SJCRH30 (cell line): ENCODE measurements around the gene BCL2L2. TPM values are rescaled to one million over a fixed set of nuclear protein-coding genes. Genes with fewer than 3 reads are reported as not detected.

Source experiments
- DNase-seq, 2 experiments: peaks; one replicate each; pipeline ENCODE4 v3.0.0-alpha.2; 2015 to 2020
- H3K27ac ChIP-seq: fragments of 250-450 bp; sonication (Bioruptor Pico); 2 replicates; pipeline ENCODE4 v1.5.1; 2020; ENCODE audit warnings: mild to moderate bottlenecking, moderate library complexity
- H3K27me3 ChIP-seq: fragments of 250-450 bp; sonication (Bioruptor Pico); 2 replicates; pipeline ENCODE4 v1.5.1; 2020; ENCODE audit warnings: mild to moderate bottlenecking, moderate library complexity
- H3K36me3 ChIP-seq: fragments of 250-450 bp; sonication (Bioruptor Pico); 2 replicates; pipeline ENCODE4 v1.5.1; 2020; ENCODE audit warnings: mild to moderate bottlenecking, moderate library complexity
- H3K4me1 ChIP-seq: fragments of 250-450 bp; sonication (Bioruptor Pico); 2 replicates; pipeline ENCODE4 v1.5.1; 2020; ENCODE audit warnings: mild to moderate bottlenecking, moderate library complexity
- H3K4me3 ChIP-seq: fragments of 250-450 bp; sonication (Bioruptor Pico); 2 replicates; pipeline ENCODE4 v1.5.1; 2020; ENCODE audit warnings: mild to moderate bottlenecking, moderate library complexity
- H3K9me3 ChIP-seq: fragments of 250-450 bp; sonication (Bioruptor Pico); replicated peaks from 2 replicates; pipeline ENCODE4 v1.5.1; 2020; ENCODE audit warnings: mild to moderate bottlenecking, moderate library complexity
- total RNA-seq: library from RNA; depleted of rRNA; stranded (reverse); fragments of >200 nt; shearing (Covaris generic); gene quantifications from 2 replicates; pipeline ENCODE4 v1.2.3, GENCODE V29; 2014

The BCL2L2 gene
- total RNA-seq, 1 experiment from 2014 or later: 22.3 TPM

GRCh38 chr14:23351681-23352505 lies 45.3 kb downstream of the BCL2L2 start:
- Histone ChIP-seq H3K36me3 (no peaks in the 10 kb centered on the region; the same call in 1 of the 2 replicates), H3K27ac (no peak overlapping the region)
- peak in 1 of 2 experiments; percentile 29 for DNase-seq

GRCh38 chr14:23352506-23353432 lies 46.1 kb downstream of the BCL2L2 start, which contains the start of gene SLC22A17:
Gene SLC22A17, minus strand, starts transcription at chr14:23352887.
- H3K36me3 ChIP-seq: no peaks in the 10 kb centered on the region; the same call in 1 of the 2 replicates
- 0 out of 2 replicates have a peak, but pooled peaks cover 3% of the 10 kb centered on the region for H3K4me1 ChIP-seq
- H3K9me3 ChIP-seq: no peaks in the 10 kb centered on the region
- no peaks in the 10 kb centered on the region for H3K27me3 ChIP-seq
- no peak within 1 kb of the TSS for H3K27ac ChIP-seq
- H3K4me3 ChIP-seq: peak within 1 kb of the TSS; percentile 58
- peak; percentile 70 to 77 for DNase-seq

More at GRCh38 chr14:23351681-23352505, 45.3 kb downstream of the BCL2L2 start:
- H3K9me3 ChIP-seq: no peaks in the 10 kb centered on the region
- no peaks in the 10 kb centered on the region for H3K27me3 ChIP-seq
- H3K4me3 ChIP-seq: peak overlapping the region; percentile 58
- 0 out of 2 replicates have a peak, but pooled peaks cover 3% of the 10 kb centered on the region for H3K4me1 ChIP-seq

DNA sequence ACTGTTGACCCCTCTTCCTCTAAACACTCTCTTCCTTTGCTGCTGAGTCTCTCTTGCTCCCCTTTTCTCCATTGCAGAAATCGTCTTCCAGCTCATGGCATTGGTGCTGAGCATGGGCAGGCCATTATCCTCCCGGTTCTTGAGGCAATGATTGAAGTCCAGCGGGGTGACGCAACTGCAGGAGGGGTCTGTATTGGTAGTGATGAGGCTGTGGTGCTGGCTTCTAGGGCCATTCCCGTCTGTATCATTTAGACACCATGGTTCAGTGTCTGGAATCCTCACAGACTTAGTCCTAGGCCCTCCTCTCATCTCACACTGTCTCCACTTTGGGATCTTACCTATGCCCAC lies 46.8 kb downstream of the BCL2L2 start:
- Histone ChIP-seq H3K27me3 (no peaks in the 10 kb centered on the region), H3K36me3 (peaks cover 2% of the 10 kb centered on the region), H3K27ac (no peak overlapping the region), H3K4me1 (0 out of 2 replicates have a peak, but pooled peaks cover 3% of the 10 kb centered on the region), H3K4me3 (no peak overlapping the region; the same call in 1 of the 2 replicates), H3K9me3 (no peaks in the 10 kb centered on the region)
- peak in 1 of 2 experiments; percentile 15 for DNase-seq

GRCh38 chr14:23354990-23355389 lies 48.4 kb downstream of the BCL2L2 start:
- Histone ChIP-seq H3K36me3 (peaks cover 2% of the 10 kb centered on the region), H3K27me3 (no peaks in the 10 kb centered on the region), H3K4me1 (0 out of 2 replicates have a peak, but pooled peaks cover 3% of the 10 kb centered on the region), H3K27ac (no peak overlapping the region), H3K9me3 (no peaks in the 10 kb centered on the region), H3K4me3 (no peak overlapping the region)
- no peak for DNase-seq

GRCh38 chr14:23355871-23356435 lies 49.3 kb downstream of the BCL2L2 start:
- Histone ChIP-seq H3K27me3 (no peaks in the 10 kb centered on the region), H3K36me3 (peaks cover 2% of the 10 kb centered on the region)
- no peak for DNase-seq

GRCh38 chr14:23356662-23357061 lies 50.0 kb downstream of the BCL2L2 start:
- no peak overlapping the region for H3K27ac ChIP-seq
- DNase-seq: no peak
- peaks cover 7% of the 10 kb centered on the region for H3K36me3 ChIP-seq
- H3K27me3 ChIP-seq: no peaks in the 10 kb centered on the region
- H3K9me3 ChIP-seq: no peaks in the 10 kb centered on the region
- H3K4me1 ChIP-seq: 0 out of 2 replicates have a peak, but pooled peaks cover 3% of the 10 kb centered on the region
- H3K4me3 ChIP-seq: no peak overlapping the region

More at GRCh38 chr14:23355871-23356435, 49.3 kb downstream of the BCL2L2 start:
- Histone ChIP-seq H3K27ac (no peak overlapping the region), H3K9me3 (no peaks in the 10 kb centered on the region), H3K4me3 (no peak overlapping the region), H3K4me1 (0 out of 2 replicates have a peak, but pooled peaks cover 3% of the 10 kb centered on the region)

GRCh38 chr14:23357261-23357660 lies 50.6 kb downstream of the BCL2L2 start:
- Histone ChIP-seq H3K36me3 (peaks cover 7% of the 10 kb centered on the region), H3K4me1 (0 out of 2 replicates have a peak, but pooled peaks cover 3% of the 10 kb centered on the region), H3K27ac (no peak overlapping the region), H3K9me3 (no peaks in the 10 kb centered on the region), H3K27me3 (no peaks in the 10 kb centered on the region), H3K4me3 (no peak overlapping the region)
- DNase-seq: no peak

- no peaks in the 10 kb centered on the region for H3K27me3 ChIP-seq
- DNase-seq: no peak
- no peaks in the 10 kb centered on the region for H3K9me3 ChIP-seq
Measured at GRCh38 chr14:23358042-23358441, 51.4 kb downstream of the BCL2L2 start.

GRCh38 chr14:23358553-23359166 lies 52.0 kb downstream of the BCL2L2 start:
- Histone ChIP-seq H3K4me3 (no peak overlapping the region), H3K27me3 (no peaks in the 10 kb centered on the region), H3K27ac (no peak overlapping the region), H3K4me1 (no peaks in the 10 kb centered on the region), H3K36me3 (peaks cover 12% of the 10 kb centered on the region), H3K9me3 (no peaks in the 10 kb centered on the region)
- no peak for DNase-seq

More at GRCh38 chr14:23358042-23358441, 51.4 kb downstream of the BCL2L2 start:
- Histone ChIP-seq H3K4me3 (no peak overlapping the region), H3K4me1 (0 out of 2 replicates have a peak, but pooled peaks cover under 1% of the 10 kb centered on the region), H3K36me3 (peaks cover 9% of the 10 kb centered on the region), H3K27ac (no peak overlapping the region)

DNA sequence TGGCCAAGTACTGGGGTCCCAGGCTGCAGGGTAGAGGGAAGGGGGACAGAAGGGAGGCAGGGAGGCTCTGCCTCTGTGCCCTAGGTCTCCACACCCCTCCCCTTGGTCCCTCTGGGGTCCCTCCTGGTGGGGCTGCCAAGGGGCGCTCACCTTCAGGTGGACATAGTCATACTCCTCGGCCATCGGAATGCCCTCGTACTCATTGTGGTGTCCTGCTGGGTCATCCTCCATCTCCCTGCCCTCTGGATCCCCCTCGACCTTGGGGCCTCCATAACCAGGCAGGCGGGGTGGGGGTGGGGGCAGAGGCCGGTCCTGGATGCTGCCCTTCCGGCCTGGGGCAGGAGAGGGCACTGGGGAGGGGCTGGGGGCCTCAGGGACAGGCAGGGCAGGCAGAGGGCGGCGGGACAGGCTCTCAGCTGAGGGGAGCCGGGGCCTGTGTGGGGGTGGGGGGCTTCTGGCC lies 52.6 kb downstream of the BCL2L2 start:
- H3K4me1 ChIP-seq: 0 out of 2 replicates have a peak, but pooled peaks cover 2% of the 10 kb centered on the region
- H3K27me3 ChIP-seq: no peaks in the 10 kb centered on the region
- H3K4me3 ChIP-seq: no peak overlapping the region
- no peak for DNase-seq
- H3K36me3 ChIP-seq: peaks cover 15% of the 10 kb centered on the region
- no peaks in the 10 kb centered on the region for H3K9me3 ChIP-seq
- H3K27ac ChIP-seq: no peak overlapping the region

GRCh38 chr14:23359722-23360447 lies 53.3 kb downstream of the BCL2L2 start:
- no peak overlapping the region for H3K4me3 ChIP-seq
- H3K27ac ChIP-seq: no peak overlapping the region
- DNase-seq: no peak
- 0 out of 2 replicates have a peak, but pooled peaks cover 2% of the 10 kb centered on the region for H3K4me1 ChIP-seq
- H3K9me3 ChIP-seq: no peaks in the 10 kb centered on the region
- no peaks in the 10 kb centered on the region for H3K27me3 ChIP-seq
- peaks cover 15% of the 10 kb centered on the region for H3K36me3 ChIP-seq

DNA sequence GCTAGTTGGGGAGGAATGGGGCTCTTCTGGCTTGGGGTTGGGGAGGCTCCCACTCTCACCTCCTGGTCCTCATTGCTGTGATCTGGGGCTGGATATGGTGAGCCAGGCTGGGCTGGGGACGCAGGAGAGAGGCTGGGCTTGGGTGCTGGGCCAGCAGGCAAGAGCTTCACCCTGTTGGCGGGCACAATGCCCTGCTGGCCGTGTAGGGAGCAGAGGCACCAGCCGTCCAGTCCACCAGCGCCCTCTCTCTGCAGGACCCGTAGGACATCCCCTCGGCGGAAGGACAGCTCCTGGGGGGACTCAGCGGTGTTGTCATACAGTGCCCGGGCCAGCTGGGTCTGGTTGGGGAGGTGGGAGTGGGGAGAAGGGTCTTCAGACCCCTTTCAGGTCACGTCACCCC lies 53.9 kb downstream of the BCL2L2 start:
- Histone ChIP-seq H3K27ac (no peak overlapping the region), H3K4me3 (no peak overlapping the region), H3K9me3 (no peaks in the 10 kb centered on the region), H3K4me1 (0 out of 2 replicates have a peak, but pooled peaks cover 2% of the 10 kb centered on the region), H3K27me3 (no peaks in the 10 kb centered on the region), H3K36me3 (peaks cover 15% of the 10 kb centered on the region)
- no peak for DNase-seq

DNA sequence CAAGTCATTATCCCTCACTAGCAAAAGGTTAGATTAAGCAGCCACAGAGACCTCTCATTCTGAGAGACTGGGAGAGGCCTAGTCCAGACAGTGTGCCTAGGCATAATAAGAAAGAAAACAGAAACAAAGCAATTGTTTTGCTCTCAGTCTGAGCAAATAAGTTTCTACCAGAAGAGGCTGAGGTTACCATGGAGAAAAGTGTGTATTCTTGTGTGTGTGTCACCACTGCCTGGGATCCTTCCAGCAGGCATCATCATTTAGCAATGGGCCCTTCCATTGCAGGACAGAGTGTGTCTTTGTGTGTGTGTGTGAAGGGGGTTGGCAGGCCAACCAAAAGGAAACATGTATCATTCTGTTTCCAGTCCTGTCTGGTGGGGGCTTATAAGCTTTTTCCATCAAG lies 54.7 kb downstream of the BCL2L2 start:
- H3K36me3 ChIP-seq: peaks cover 15% of the 10 kb centered on the region
- H3K4me3 ChIP-seq: no peak overlapping the region
- 0 out of 2 replicates have a peak, but pooled peaks cover 2% of the 10 kb centered on the region for H3K4me1 ChIP-seq
- DNase-seq: no peak
- H3K27ac ChIP-seq: no peak overlapping the region
- no peaks in the 10 kb centered on the region for H3K27me3 ChIP-seq
- no peaks in the 10 kb centered on the region for H3K9me3 ChIP-seq
